B cell (primary cell): ENCODE results near the gene PACSIN1. TPM values are rescaled to one million over a fixed set of nuclear protein-coding genes. Genes with fewer than 3 reads are reported as not detected.

Source experiments
- ATAC-seq: fragments of 200-7000 bp; cut with Tn5 transposase; one replicate; pipeline ENCODE4 v1.10.0; 2021; ENCODE audit warnings: low read depth, mild to moderate bottlenecking, moderate number of reproducible peaks, moderate library complexity
- CTCF ChIA-PET: fragments of 350-600 bp; sonication (Branson Sonifier 250); formaldehyde crosslinking; loops from one replicate; lab custom pipeline; 2021; ENCODE audit warnings: antibody characterized with exemption, inconsistent platforms; lab: Charles Lee
- POLR2A ChIA-PET: fragments of 350-600 bp; sonication (Branson Sonifier 250); formaldehyde crosslinking; loops from one replicate; lab custom pipeline; 2021; ENCODE audit warnings: antibody characterized with exemption; lab: Charles Lee
- DNase-seq: peaks from one replicate; pipeline ENCODE4 v3.0.0; 2013
- H2AFZ ChIP-seq: 2 replicates; pipeline ENCODE4 v1.6.1; 2012; ENCODE audit warnings: mild to moderate bottlenecking, low read depth, low read length; ENCODE audit not compliant: insufficient read depth, poor library complexity, severe bottlenecking
- H3K27ac ChIP-seq, 2 donors: 1 replicate in 1 of 2; 2 replicates in 1 of 2; pipeline ENCODE4 v1.5.1; 2012 to 2013; ENCODE audit warnings: low read length in 2 of 2, mild to moderate bottlenecking in 2 of 2, moderate library complexity in 1 of 2
- H3K27me3 ChIP-seq, 4 experiments: fragments of 200-600 bp in 1 of 4; sonication (generic) in 1 of 4; replicated peaks in 1 of 4; 1 replicate in 2 of 4; 2 replicates in 2 of 4; pipeline versions ENCODE4 v1.6.1 to v1.7.0; 2013 to 2016; ENCODE audit warnings: low read length in 3 of 4, mild to moderate bottlenecking in 2 of 4, mixed read lengths in 1 of 4, moderate library complexity in 1 of 4; ENCODE audit not compliant: insufficient read depth in 4 of 4, control insufficient read depth in 3 of 4; ENCODE audit errors: control extremely low read depth in 1 of 4
- H3K36me3 ChIP-seq, 2 experiments: replicated peaks in 1 of 2; 1 replicate in 1 of 2; 2 replicates in 1 of 2; pipeline versions ENCODE4 v1.6.1 to v1.7.1; 2013; ENCODE audit warnings: low read length in 1 of 2; ENCODE audit not compliant: insufficient read depth in 2 of 2, control insufficient read depth in 1 of 2; ENCODE audit errors: control extremely low read depth in 1 of 2, extremely low read depth in 1 of 2
- H3K4me1 ChIP-seq, 2 donors: fragments of 200-600 bp in 1 of 2; sonication (generic) in 1 of 2; 1 replicate in 1 of 2; 2 replicates in 1 of 2; pipeline versions ENCODE4 v1.5.1 to v1.6.1; 2013 to 2017; ENCODE audit warnings: low read length in 2 of 2; ENCODE audit not compliant: control insufficient read depth in 2 of 2, insufficient read depth in 2 of 2
- H3K4me2 ChIP-seq: replicated peaks from 2 replicates; pipeline ENCODE3; 2012; ENCODE audit warnings: mild to moderate bottlenecking, low read depth, low read length; ENCODE audit not compliant: poor library complexity, severe bottlenecking
- H3K4me3 ChIP-seq, 5 experiments: fragments of 200-600 bp in 1 of 5; sonication (generic) in 1 of 5; 1 replicate in 3 of 5; 2 replicates in 2 of 5; pipeline versions ENCODE4 v1.5.1 to v1.7.0; 2011 to 2016; ENCODE audit warnings: low read length in 4 of 5, mild to moderate bottlenecking in 4 of 5, low read depth in 2 of 5, control low read depth in 1 of 5, moderate library complexity in 1 of 5; ENCODE audit not compliant: insufficient read depth in 1 of 5; ENCODE audit errors: control extremely low read depth in 1 of 5, extremely low read depth in 1 of 5
- H3K79me2 ChIP-seq: fragments of 200-600 bp; sonication (generic); one replicate; pipeline ENCODE4 v1.6.0; 2016; ENCODE audit warnings: low read length; ENCODE audit not compliant: control insufficient read depth, insufficient read depth
- H3K9ac ChIP-seq: fragments of 200-600 bp; sonication (generic); 2 replicates; pipeline ENCODE4 v1.6.1; 2017; ENCODE audit warnings: mild to moderate bottlenecking, low read length, moderate library complexity
- H3K9me3 ChIP-seq, 3 donors: one replicate each; pipeline versions ENCODE4 v1.6.1 to v1.7.1; 2013; ENCODE audit warnings: low read length in 2 of 3; ENCODE audit not compliant: control insufficient read depth in 2 of 3, insufficient read depth in 1 of 3; ENCODE audit errors: control extremely low read depth in 1 of 3
- H4K20me1 ChIP-seq: 2 replicates; pipeline ENCODE4 v1.6.0; 2012; ENCODE audit warnings: mild to moderate bottlenecking, low read length; ENCODE audit not compliant: insufficient read depth, control insufficient read depth, poor library complexity, severe bottlenecking
- H3K27ac Mint-ChIP-seq: one replicate; pipeline ENCODE4 v1.8.0; 2021; ENCODE audit warnings: mixed read lengths
- H3K27me3 Mint-ChIP-seq: one replicate; pipeline ENCODE4 v1.8.0; 2021; ENCODE audit warnings: mixed read lengths
- H3K4me1 Mint-ChIP-seq: one replicate; pipeline ENCODE4 v1.8.0; 2021; ENCODE audit warnings: mixed read lengths
- H3K4me3 Mint-ChIP-seq: one replicate; pipeline ENCODE4 v1.8.0; 2021; ENCODE audit warnings: mixed read lengths
- H3K9me3 Mint-ChIP-seq: one replicate; pipeline ENCODE4 v1.8.0; 2022; ENCODE audit warnings: mixed read lengths; ENCODE audit not compliant: insufficient read depth
- EZH2 ChIP-seq: IDR thresholded peaks from 2 replicates; pipeline ENCODE4 v1.6.1; 2012; ENCODE audit warnings: borderline replicate concordance, low read depth, mild to moderate bottlenecking, moderate library complexity, low read length; ENCODE audit not compliant: insufficient read depth, poor library complexity, severe bottlenecking
- WGBS: methylation state at CpG from one replicate; pipeline ENCODE4 v1.1.5; 2013; ENCODE audit warnings: missing lambda C conversion rate; ENCODE audit not compliant: insufficient coverage; 5-methylcytosine and 5-hydroxymethylcytosine counted together
- intact Hi-C: fragments of 100-400 bp; cut with micrococcal nuclease; formaldehyde crosslinking; loops from one replicate; pipeline ENCODE4 v1.10.0; 2022
- polyA plus RNA-seq: library from polyadenylated mRNA; depleted of rRNA; stranded (reverse); fragments of >200 nt; gene quantifications from 2 replicates; pipeline ENCODE4 v1.2.3, GENCODE V29; 2012
- total RNA-seq, 2 donors: library from RNA; stranded (reverse); fragments of 120-200 nt in 1 of 2; gene quantifications; 1 replicate in 1 of 2; 2 replicates in 1 of 2; pipeline versions ENCODE4 v1.2.3 to v1.2.4, GENCODE V29; 2013 to 2022
- TF ChIP-seq, protein P1 (sequence below): fragments of 200-600 bp; IDR thresholded peaks from one replicate; pipeline ENCODE4 v1.8.0; 2022; ENCODE audit warnings: antibody characterized with exemption, mild to moderate bottlenecking

PACSIN1 gene
- total and polyA plus RNA-seq, 2 donors (not counting 1 experiment from before 2014, with no cell fraction given): 0.18 to 0.20 TPM

GRCh38 chr6:34472425-34472824 lies 6.5 kb downstream of the PACSIN1 start:
- H3K36me3 ChIP-seq: no peaks in the 10 kb centered on the region
- ATAC-seq (no peak), DNase-seq (no peak)
- H3K4me3 ChIP-seq: no peak overlapping the region
- Mint-ChIP-seq H3K27ac (no peak overlapping the region), H3K9me3 (no peaks in the 10 kb centered on the region), H3K27me3 (no peaks in the 10 kb centered on the region), H3K4me1 (peaks cover 19% of the 10 kb centered on the region), H3K4me3 (no peak overlapping the region)
- H3K27ac ChIP-seq: no peak overlapping the region
- no peak for TF ChIP-seq EZH2
- TF ChIP-seq, protein P1, sequence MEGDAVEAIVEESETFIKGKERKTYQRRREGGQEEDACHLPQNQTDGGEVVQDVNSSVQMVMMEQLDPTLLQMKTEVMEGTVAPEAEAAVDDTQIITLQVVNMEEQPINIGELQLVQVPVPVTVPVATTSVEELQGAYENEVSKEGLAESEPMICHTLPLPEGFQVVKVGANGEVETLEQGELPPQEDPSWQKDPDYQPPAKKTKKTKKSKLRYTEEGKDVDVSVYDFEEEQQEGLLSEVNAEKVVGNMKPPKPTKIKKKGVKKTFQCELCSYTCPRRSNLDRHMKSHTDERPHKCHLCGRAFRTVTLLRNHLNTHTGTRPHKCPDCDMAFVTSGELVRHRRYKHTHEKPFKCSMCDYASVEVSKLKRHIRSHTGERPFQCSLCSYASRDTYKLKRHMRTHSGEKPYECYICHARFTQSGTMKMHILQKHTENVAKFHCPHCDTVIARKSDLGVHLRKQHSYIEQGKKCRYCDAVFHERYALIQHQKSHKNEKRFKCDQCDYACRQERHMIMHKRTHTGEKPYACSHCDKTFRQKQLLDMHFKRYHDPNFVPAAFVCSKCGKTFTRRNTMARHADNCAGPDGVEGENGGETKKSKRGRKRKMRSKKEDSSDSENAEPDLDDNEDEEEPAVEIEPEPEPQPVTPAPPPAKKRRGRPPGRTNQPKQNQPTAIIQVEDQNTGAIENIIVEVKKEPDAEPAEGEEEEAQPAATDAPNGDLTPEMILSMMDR: no peak
- no peak overlapping the region for H2AFZ ChIP-seq
- no peaks in the 10 kb centered on the region for H3K27me3 ChIP-seq
- no peaks in the 10 kb centered on the region for H4K20me1 ChIP-seq
- no peak overlapping the region for H3K9ac ChIP-seq
- WGBS: no CpG with 5 or more reads among the region's 5 CpGs
- intact Hi-C loops: no loop called here
- no peaks in the 10 kb centered on the region for H3K9me3 ChIP-seq
- H3K4me1 ChIP-seq: peaks cover 17 to 23% of the 10 kb centered on the region in 2 donors
- POLR2A ChIA-PET: no interaction called here
- H3K79me2 ChIP-seq: no peaks in the 10 kb centered on the region
- no peak overlapping the region for H3K4me2 ChIP-seq
- CTCF ChIA-PET: no interaction called here

GRCh38 chr6:34473967-34474366 lies 8.1 kb downstream of the PACSIN1 start:
- H3K27me3 Mint-ChIP-seq: no peaks in the 10 kb centered on the region
- Histone ChIP-seq H2AFZ (no peak overlapping the region), H3K4me2 (no peak overlapping the region), H3K27me3 (no peaks in the 10 kb centered on the region), H3K9me3 (no peaks in the 10 kb centered on the region), H3K27ac (no peak overlapping the region), H4K20me1 (no peaks in the 10 kb centered on the region), H3K36me3 (no peaks in the 10 kb centered on the region), H3K79me2 (no peaks in the 10 kb centered on the region), H3K9ac (no peak overlapping the region), H3K4me3 (no peak overlapping the region), H3K4me1 (peaks cover 6 to 10% of the 10 kb centered on the region in 2 donors)
- H3K4me1 Mint-ChIP-seq: peaks cover 8% of the 10 kb centered on the region
- no peak overlapping the region for H3K27ac Mint-ChIP-seq
- no CpG with 5 or more reads among the region's 1 CpG for WGBS
- no peak for DNase-seq
- POLR2A ChIA-PET: no interaction called here
- no peak for ATAC-seq
- H3K9me3 Mint-ChIP-seq: no peaks in the 10 kb centered on the region
- no peak for TF ChIP-seq EZH2
- TF ChIP-seq, protein P1: no peak
- CTCF ChIA-PET: no interaction called here
- no peak overlapping the region for H3K4me3 Mint-ChIP-seq
- intact Hi-C loops: no loop called here
